ENCODE measurements around the gene FBXL14.
A peak's percentile ranks its signal among the peaks of the same experiment; 100 is the strongest.

The FBXL14 gene

DNA sequence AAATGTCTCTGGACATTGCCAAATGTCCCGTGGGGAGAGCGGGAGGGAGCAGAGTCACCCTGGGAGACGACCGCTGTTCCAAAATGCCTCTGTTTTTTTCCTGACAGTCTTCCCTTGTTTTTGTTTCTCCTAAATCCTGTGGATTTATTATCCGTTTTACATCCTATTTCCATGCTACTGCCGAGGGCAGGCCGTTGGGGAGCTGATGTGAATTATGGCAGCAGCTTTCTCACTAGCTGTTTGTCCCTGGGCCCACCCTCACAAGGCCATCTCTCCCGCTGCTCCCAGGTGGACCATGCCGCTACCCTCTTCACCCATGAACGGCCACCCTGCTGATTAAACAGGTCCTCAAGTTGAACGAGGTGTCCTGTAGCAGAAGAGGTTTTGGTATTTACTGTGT, 55.2 kb downstream of the FBXL14 start:
- Histone ChIP-seq H3K9me3 (ENCODE audit: control insufficient read depth, low read length) (no peaks in the 10 kb centered on the region), H3K27ac (ENCODE audit: insufficient read depth, low read length, poor library complexity, severe bottlenecking) (no peak overlapping the region), H3K4me1 (ENCODE audit: control insufficient read depth, insufficient read depth, low read length, poor library complexity, severe bottlenecking) (peaks cover 5% of the 10 kb centered on the region), H3K4me3 (ENCODE audit: insufficient read depth, low read depth, low read length, poor library complexity, severe bottlenecking) (no peak overlapping the region), H3K36me3 (ENCODE audit: control insufficient read depth, insufficient read depth, low read length) (no peaks in the 10 kb centered on the region), H3K27me3 (replicated peaks; ENCODE audit: control insufficient read depth, insufficient read depth, low read length, poor library complexity, severe bottlenecking) (peaks cover 13% of the 10 kb centered on the region)
- no peak for DNase-seq

- no peaks in the 10 kb centered on the region for H3K36me3 ChIP-seq (ENCODE audit: control insufficient read depth, insufficient read depth, low read length)
- DNase-seq: no peak
- no peak overlapping the region for H3K27ac ChIP-seq (ENCODE audit: insufficient read depth, low read length, poor library complexity, severe bottlenecking)
- H3K9me3 ChIP-seq (ENCODE audit: control insufficient read depth, low read length): no peaks in the 10 kb centered on the region
- no peak overlapping the region for H3K4me3 ChIP-seq (ENCODE audit: insufficient read depth, low read depth, low read length, poor library complexity, severe bottlenecking)
- peaks cover 24% of the 10 kb centered on the region for H3K4me1 ChIP-seq (ENCODE audit: control insufficient read depth, insufficient read depth, low read length, poor library complexity, severe bottlenecking)
- peaks cover 17% of the 10 kb centered on the region for H3K27me3 ChIP-seq (replicated peaks; ENCODE audit: control insufficient read depth, insufficient read depth, low read length, poor library complexity, severe bottlenecking)
Observed at GRCh38 chr12:1536817-1537216, 57.6 kb downstream of the FBXL14 start.

- DNase-seq: no peak
- no peaks in the 10 kb centered on the region for H3K9me3 ChIP-seq (ENCODE audit: control insufficient read depth, low read length)
- H3K27me3 ChIP-seq (replicated peaks; ENCODE audit: control insufficient read depth, insufficient read depth, low read length, poor library complexity, severe bottlenecking): peaks cover 20% of the 10 kb centered on the region
- H3K36me3 ChIP-seq (ENCODE audit: control insufficient read depth, insufficient read depth, low read length): no peaks in the 10 kb centered on the region
- no peak overlapping the region for H3K27ac ChIP-seq (ENCODE audit: insufficient read depth, low read length, poor library complexity, severe bottlenecking)
- peaks cover 35% of the 10 kb centered on the region for H3K4me1 ChIP-seq (ENCODE audit: control insufficient read depth, insufficient read depth, low read length, poor library complexity, severe bottlenecking)
- H3K4me3 ChIP-seq (ENCODE audit: insufficient read depth, low read depth, low read length, poor library complexity, severe bottlenecking): no peak overlapping the region
Observed at GRCh38 chr12:1534748-1535147, 59.6 kb downstream of the FBXL14 start.

DNA sequence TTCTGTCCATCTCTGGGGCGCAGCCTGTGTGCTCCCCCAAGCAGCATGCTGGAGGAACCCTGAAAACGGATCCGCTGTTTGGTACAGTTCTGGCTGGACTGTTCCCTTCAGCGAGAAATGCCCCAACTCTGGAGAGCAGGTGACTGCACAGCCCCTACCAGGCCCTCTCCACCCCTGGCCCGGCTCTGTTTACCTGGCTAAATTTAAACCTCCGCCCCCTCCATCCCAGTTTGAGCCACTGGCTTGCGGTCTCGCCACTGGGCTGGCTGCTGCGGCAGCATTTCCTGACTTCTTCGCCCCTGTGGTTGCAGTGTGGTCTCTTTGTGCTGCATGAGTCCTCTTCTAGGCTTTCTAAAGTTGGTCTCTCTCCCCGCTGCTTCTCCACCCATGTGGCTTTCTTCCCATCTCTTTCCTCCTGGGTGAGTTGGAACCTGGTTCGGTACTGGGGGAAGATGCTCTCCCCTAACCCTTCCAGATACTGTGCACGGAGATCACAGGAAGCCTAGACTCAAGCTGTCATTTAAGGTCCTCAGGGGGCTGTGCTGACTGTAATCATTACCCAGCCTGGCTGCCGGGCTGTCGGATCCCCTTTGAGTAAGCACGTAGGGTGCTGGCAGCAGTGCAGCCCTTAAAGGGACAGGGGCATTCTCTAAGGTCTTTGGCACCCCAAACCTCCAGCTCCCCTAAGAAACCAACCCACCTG, 60.6 kb downstream of the FBXL14 start:
- H3K27me3 ChIP-seq (replicated peaks; ENCODE audit: control insufficient read depth, insufficient read depth, low read length, poor library complexity, severe bottlenecking): peaks cover 23% of the 10 kb centered on the region
- peak overlapping the region; percentile 24 for H3K4me3 ChIP-seq (ENCODE audit: insufficient read depth, low read depth, low read length, poor library complexity, severe bottlenecking)

GRCh38 chr12:1533205-1533601, 61.2 kb downstream of the FBXL14 start:
- Histone ChIP-seq H3K27ac (ENCODE audit: insufficient read depth, low read length, poor library complexity, severe bottlenecking) (no peak overlapping the region), H3K4me3 (ENCODE audit: insufficient read depth, low read depth, low read length, poor library complexity, severe bottlenecking) (peak overlapping the region; percentile 24), H3K27me3 (replicated peaks; ENCODE audit: control insufficient read depth, insufficient read depth, low read length, poor library complexity, severe bottlenecking) (peaks cover 23% of the 10 kb centered on the region), H3K36me3 (ENCODE audit: control insufficient read depth, insufficient read depth, low read length) (no peaks in the 10 kb centered on the region), H3K9me3 (ENCODE audit: control insufficient read depth, low read length) (no peaks in the 10 kb centered on the region), H3K4me1 (ENCODE audit: control insufficient read depth, insufficient read depth, low read length, poor library complexity, severe bottlenecking) (peaks cover 38% of the 10 kb centered on the region)
- no peak for DNase-seq

More for the DNA sequence above, 60.6 kb downstream of the FBXL14 start:
- H3K4me1 ChIP-seq (ENCODE audit: control insufficient read depth, insufficient read depth, low read length, poor library complexity, severe bottlenecking): peaks cover 38% of the 10 kb centered on the region
- DNase-seq: peak in 1 of 3 donors; percentile 11
- no peak overlapping the region for H3K27ac ChIP-seq (ENCODE audit: insufficient read depth, low read length, poor library complexity, severe bottlenecking)
- H3K36me3 ChIP-seq (ENCODE audit: control insufficient read depth, insufficient read depth, low read length): no peaks in the 10 kb centered on the region
- no peaks in the 10 kb centered on the region for H3K9me3 ChIP-seq (ENCODE audit: control insufficient read depth, low read length)

GRCh38 chr12:1532375-1533165, 61.8 kb downstream of the FBXL14 start:
- no peak overlapping the region for H3K27ac ChIP-seq (ENCODE audit: insufficient read depth, low read length, poor library complexity, severe bottlenecking)
- no peaks in the 10 kb centered on the region for H3K36me3 ChIP-seq (ENCODE audit: control insufficient read depth, insufficient read depth, low read length)
- H3K4me3 ChIP-seq (ENCODE audit: insufficient read depth, low read depth, low read length, poor library complexity, severe bottlenecking): peak overlapping the region; percentile 24
- peaks cover 27% of the 10 kb centered on the region for H3K27me3 ChIP-seq (replicated peaks; ENCODE audit: control insufficient read depth, insufficient read depth, low read length, poor library complexity, severe bottlenecking)
- H3K9me3 ChIP-seq (ENCODE audit: control insufficient read depth, low read length): no peaks in the 10 kb centered on the region
- DNase-seq: no peak
- peaks cover 38% of the 10 kb centered on the region for H3K4me1 ChIP-seq (ENCODE audit: control insufficient read depth, insufficient read depth, low read length, poor library complexity, severe bottlenecking)

DNA sequence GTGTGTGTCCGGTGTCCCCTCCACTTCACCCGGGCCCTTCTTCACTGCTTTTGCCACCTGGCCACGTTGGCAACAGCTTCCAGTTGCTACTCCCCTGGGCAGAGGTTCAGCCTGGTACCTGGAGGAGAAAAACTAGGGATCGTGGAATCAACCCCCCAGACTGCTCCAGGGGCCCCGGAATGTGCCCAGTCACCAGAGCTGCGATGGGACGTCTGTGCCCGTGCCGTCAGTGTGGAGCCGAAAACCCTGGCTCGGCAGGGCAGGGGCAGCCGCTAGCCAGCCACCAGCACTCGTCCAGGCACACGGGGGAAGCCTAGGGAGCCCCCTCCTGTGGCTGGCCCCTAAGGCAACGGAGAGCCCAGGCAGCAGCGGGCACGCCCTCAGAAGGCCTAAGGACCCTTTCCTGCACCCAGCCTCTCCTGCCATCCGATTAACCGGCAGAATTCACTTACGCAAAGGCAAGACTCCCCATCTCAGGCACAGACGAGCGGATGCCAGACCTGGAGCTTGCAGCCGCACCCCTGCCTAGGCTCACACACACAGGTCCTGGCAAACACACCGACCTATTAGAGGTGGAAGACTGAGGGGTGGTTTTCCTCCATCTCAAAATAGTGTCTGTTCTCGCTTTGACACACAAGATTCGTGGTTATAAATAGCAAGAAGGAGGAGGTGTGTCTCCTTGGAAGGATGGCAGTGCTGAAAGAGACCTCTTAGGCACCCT, 62.6 kb downstream of the FBXL14 start:
- no peaks in the 10 kb centered on the region for H3K9me3 ChIP-seq (ENCODE audit: control insufficient read depth, low read length)
- no peak overlapping the region for H3K27ac ChIP-seq (ENCODE audit: insufficient read depth, low read length, poor library complexity, severe bottlenecking)
- no peaks in the 10 kb centered on the region for H3K36me3 ChIP-seq (ENCODE audit: control insufficient read depth, insufficient read depth, low read length)
- peak overlapping the region; percentile 48 for H3K4me3 ChIP-seq (ENCODE audit: insufficient read depth, low read depth, low read length, poor library complexity, severe bottlenecking)
- peaks cover 27% of the 10 kb centered on the region for H3K27me3 ChIP-seq (replicated peaks; ENCODE audit: control insufficient read depth, insufficient read depth, low read length, poor library complexity, severe bottlenecking)
- peaks cover 38% of the 10 kb centered on the region for H3K4me1 ChIP-seq (ENCODE audit: control insufficient read depth, insufficient read depth, low read length, poor library complexity, severe bottlenecking)
- no peak for DNase-seq

- peaks cover 27% of the 10 kb centered on the region for H3K27me3 ChIP-seq (replicated peaks; ENCODE audit: control insufficient read depth, insufficient read depth, low read length, poor library complexity, severe bottlenecking)
- no peak for DNase-seq
Observed at GRCh38 chr12:1531153-1531653, 63.2 kb downstream of the FBXL14 start.

DNA sequence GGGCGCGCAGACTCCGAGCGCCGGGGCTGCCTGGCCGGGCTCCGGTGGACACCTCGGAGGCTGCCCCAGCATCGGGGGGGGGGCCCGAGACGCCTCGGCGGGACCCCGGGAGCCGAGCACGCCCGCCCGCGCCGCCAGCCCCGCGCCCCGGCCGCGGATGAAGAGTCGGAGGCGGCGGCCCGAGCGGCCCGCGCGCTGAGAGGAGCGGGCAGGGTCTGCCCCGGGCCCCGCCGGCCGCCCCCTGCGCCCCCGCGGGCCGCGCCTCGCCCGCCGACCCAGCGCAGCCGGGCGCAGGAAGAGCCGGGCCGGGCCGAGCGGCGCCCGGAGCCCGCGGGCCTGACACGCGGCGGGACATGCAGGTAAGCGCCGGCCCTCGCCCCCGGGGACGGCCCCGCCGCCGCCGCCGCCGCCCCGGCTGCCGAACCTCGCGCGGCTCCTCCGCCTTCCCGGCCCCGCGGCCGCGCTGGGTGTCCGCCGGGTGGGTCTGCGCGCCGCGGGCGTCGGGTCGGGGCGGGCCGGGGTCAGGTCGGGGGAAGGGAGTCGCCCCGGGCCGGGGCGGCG, 63.7 kb downstream of the FBXL14 start:
- Histone ChIP-seq H3K4me1 (ENCODE audit: control insufficient read depth, insufficient read depth, low read length, poor library complexity, severe bottlenecking) (peaks cover 38% of the 10 kb centered on the region), H3K36me3 (ENCODE audit: control insufficient read depth, insufficient read depth, low read length) (no peaks in the 10 kb centered on the region), H3K27ac (ENCODE audit: insufficient read depth, low read length, poor library complexity, severe bottlenecking) (no peak overlapping the region), H3K4me3 (ENCODE audit: insufficient read depth, low read depth, low read length, poor library complexity, severe bottlenecking) (peak overlapping the region; percentile 48), H3K9me3 (ENCODE audit: control insufficient read depth, low read length) (no peaks in the 10 kb centered on the region), H3K27me3 (replicated peaks; ENCODE audit: control insufficient read depth, insufficient read depth, low read length, poor library complexity, severe bottlenecking) (peaks cover 27% of the 10 kb centered on the region)
- no peak for DNase-seq

More at GRCh38 chr12:1531153-1531653, 63.2 kb downstream of the FBXL14 start:
- Histone ChIP-seq H3K27ac (ENCODE audit: insufficient read depth, low read length, poor library complexity, severe bottlenecking) (no peak overlapping the region), H3K9me3 (ENCODE audit: control insufficient read depth, low read length) (no peaks in the 10 kb centered on the region), H3K4me1 (ENCODE audit: control insufficient read depth, insufficient read depth, low read length, poor library complexity, severe bottlenecking) (peaks cover 38% of the 10 kb centered on the region), H3K36me3 (ENCODE audit: control insufficient read depth, insufficient read depth, low read length) (no peaks in the 10 kb centered on the region), H3K4me3 (ENCODE audit: insufficient read depth, low read depth, low read length, poor library complexity, severe bottlenecking) (peak overlapping the region; percentile 48)
